ENCODE measurements around the gene LCN2. TPM values are rescaled to one million over a fixed set of nuclear protein-coding genes. Genes with fewer than 3 reads are reported as not detected.
A peak's percentile ranks its signal among the peaks of the same experiment; 100 is the strongest.

LCN2 gene
- total and polyA plus RNA-seq, 2 experiments from 2014 or later = 2.0 TPM; not detected in 1

GRCh38 chr9:128102196-128102595 is 47.1 kb upstream of the LCN2 start (continued):
- TF ChIP-seq, protein P1, sequence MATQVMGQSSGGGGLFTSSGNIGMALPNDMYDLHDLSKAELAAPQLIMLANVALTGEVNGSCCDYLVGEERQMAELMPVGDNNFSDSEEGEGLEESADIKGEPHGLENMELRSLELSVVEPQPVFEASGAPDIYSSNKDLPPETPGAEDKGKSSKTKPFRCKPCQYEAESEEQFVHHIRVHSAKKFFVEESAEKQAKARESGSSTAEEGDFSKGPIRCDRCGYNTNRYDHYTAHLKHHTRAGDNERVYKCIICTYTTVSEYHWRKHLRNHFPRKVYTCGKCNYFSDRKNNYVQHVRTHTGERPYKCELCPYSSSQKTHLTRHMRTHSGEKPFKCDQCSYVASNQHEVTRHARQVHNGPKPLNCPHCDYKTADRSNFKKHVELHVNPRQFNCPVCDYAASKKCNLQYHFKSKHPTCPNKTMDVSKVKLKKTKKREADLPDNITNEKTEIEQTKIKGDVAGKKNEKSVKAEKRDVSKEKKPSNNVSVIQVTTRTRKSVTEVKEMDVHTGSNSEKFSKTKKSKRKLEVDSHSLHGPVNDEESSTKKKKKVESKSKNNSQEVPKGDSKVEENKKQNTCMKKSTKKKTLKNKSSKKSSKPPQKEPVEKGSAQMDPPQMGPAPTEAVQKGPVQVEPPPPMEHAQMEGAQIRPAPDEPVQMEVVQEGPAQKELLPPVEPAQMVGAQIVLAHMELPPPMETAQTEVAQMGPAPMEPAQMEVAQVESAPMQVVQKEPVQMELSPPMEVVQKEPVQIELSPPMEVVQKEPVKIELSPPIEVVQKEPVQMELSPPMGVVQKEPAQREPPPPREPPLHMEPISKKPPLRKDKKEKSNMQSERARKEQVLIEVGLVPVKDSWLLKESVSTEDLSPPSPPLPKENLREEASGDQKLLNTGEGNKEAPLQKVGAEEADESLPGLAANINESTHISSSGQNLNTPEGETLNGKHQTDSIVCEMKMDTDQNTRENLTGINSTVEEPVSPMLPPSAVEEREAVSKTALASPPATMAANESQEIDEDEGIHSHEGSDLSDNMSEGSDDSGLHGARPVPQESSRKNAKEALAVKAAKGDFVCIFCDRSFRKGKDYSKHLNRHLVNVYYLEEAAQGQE (IDR thresholded peaks at IDR 0.05; ENCODE audit: unreplicated experiment) = no peak
- TF ChIP-seq EZH2 (IDR thresholded peaks at IDR 0.05; ENCODE audit: low read depth, unreplicated experiment) (no peak), POLR2AphosphoS5 (IDR thresholded peaks at IDR 0.05; ENCODE audit: low read depth) (no peak)
- TF ChIP-seq, protein P2, sequence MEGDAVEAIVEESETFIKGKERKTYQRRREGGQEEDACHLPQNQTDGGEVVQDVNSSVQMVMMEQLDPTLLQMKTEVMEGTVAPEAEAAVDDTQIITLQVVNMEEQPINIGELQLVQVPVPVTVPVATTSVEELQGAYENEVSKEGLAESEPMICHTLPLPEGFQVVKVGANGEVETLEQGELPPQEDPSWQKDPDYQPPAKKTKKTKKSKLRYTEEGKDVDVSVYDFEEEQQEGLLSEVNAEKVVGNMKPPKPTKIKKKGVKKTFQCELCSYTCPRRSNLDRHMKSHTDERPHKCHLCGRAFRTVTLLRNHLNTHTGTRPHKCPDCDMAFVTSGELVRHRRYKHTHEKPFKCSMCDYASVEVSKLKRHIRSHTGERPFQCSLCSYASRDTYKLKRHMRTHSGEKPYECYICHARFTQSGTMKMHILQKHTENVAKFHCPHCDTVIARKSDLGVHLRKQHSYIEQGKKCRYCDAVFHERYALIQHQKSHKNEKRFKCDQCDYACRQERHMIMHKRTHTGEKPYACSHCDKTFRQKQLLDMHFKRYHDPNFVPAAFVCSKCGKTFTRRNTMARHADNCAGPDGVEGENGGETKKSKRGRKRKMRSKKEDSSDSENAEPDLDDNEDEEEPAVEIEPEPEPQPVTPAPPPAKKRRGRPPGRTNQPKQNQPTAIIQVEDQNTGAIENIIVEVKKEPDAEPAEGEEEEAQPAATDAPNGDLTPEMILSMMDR (conservative IDR thresholded peaks at IDR 0.05; ENCODE audit: low read depth in 2 of 2) = no peak

DNA sequence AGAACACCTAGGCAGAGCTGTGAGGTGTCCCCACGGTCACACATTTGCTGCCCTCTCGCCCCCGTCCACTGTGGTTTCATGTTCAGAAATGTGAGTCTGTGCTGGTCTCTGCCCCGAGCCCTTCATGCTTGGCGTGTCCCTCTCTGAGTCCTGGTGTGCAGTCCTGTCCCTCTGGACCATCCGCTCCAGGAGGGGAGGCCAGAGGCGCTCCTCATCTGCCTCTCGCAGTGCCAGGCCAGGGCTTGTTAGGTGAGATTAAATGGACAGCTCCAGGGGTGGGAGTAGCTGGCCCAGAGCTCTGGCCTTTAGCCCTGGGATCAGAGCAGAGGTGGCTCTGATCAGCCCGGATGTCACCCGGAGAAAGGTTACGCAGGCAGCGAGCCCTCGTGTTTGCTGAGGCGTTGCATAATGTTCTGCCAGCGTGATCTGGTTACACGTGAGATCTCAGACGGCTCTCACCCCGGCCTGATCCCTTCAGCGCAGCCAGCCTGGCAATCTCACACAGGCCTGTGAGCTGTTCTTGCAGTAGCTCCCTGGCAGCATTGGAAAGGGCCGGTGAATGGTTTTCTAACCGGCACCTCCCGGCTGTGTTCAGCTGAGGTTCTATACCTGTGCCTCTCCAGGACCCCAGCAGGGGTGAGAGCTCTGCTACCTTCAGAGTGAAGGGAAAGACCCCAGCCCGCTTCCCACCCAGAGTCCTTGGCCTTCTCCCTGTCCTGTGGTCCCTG is 46.2 kb upstream of the LCN2 start:
- no peak overlapping the region for H2AFZ ChIP-seq
- H3K4me2 ChIP-seq = no peak overlapping the region
- H4K20me1 ChIP-seq (replicated peaks; ENCODE audit: insufficient read depth) = peaks cover 29% of the 10 kb centered on the region
- H3K4me1 ChIP-seq (ENCODE audit: insufficient read depth) = peaks cover 27% of the 10 kb centered on the region
- Mint-ChIP-seq H3K4me3 (no peak overlapping the region), H3K27ac (peak overlapping the region; percentile 14; the same call in 1 of the 2 replicates), H3K4me1 (peaks cover 50% of the 10 kb centered on the region), H3K36me3 (ENCODE audit: low read depth) (peaks cover 68% of the 10 kb centered on the region), H3K27me3 (ENCODE audit: insufficient read depth, low read depth, poor library complexity) (peaks cover 23% of the 10 kb centered on the region), H3K9me3 (no peaks in the 10 kb centered on the region)
- DNase-seq (ENCODE audit: low spot score) (no peak), ATAC-seq (no peak)
- peaks cover 8% of the 10 kb centered on the region; the same call in 1 of the 2 replicates for H3F3A ChIP-seq (replicated peaks; ENCODE audit: low read depth)
- no peaks in the 10 kb centered on the region for H3K27me3 ChIP-seq (ENCODE audit: insufficient read depth)
- H3K79me2 ChIP-seq (replicated peaks; ENCODE audit: insufficient read depth) = peaks cover 23% of the 10 kb centered on the region
- TF ChIP-seq EZH2 (IDR thresholded peaks at IDR 0.05; ENCODE audit: low read depth, unreplicated experiment) (no peak), ETS1 (IDR thresholded peaks at IDR 0.05) (no peak), ZNF114 (CRISPR knock-in tag; IDR thresholded peaks at IDR 0.05) (no peak), ZNF331 (CRISPR knock-in tag; IDR thresholded peaks at IDR 0.05; ENCODE audit: low read depth) (no peak), CREB1 (CRISPR knock-in tag; IDR thresholded peaks at IDR 0.05; ENCODE audit: low read depth) (no peak), EZH2phosphoT487 (IDR thresholded peaks at IDR 0.05; ENCODE audit: unreplicated experiment) (no peak), JUNB (IDR thresholded peaks at IDR 0.05; ENCODE audit: unreplicated experiment) (no peak)
- TF ChIP-seq, protein P1 (IDR thresholded peaks at IDR 0.05; ENCODE audit: unreplicated experiment) = no peak
- no peaks in the 10 kb centered on the region for H3K9me2 ChIP-seq (ENCODE audit: insufficient read depth)
- 0 out of 2 replicates have a peak overlapping the region, but pooled peaks have one; percentile 50 for H3K27ac ChIP-seq (ENCODE audit: low read depth)
- H3K36me3 ChIP-seq (ENCODE audit: insufficient read depth) = peaks cover 5% of the 10 kb centered on the region
- no peak overlapping the region for H3K4me3 ChIP-seq

Data from GM23338 (cell line).